SK-N-SH treated with all-trans-retinoic acid at 6 μM for 48 hours (cell line): ENCODE results near the gene VAV1.

ENCODE experiments used
- ATAC-seq: fragments of 200-7000 bp; cut with Tn5 transposase; 3 replicates; pipeline ENCODE4 v1.9.1; 2020; ENCODE audit warnings: mild to moderate bottlenecking, moderate library complexity
- ARNTL ChIP-seq: fragments of 450-650 bp; formaldehyde crosslinking; IDR thresholded peaks from 2 replicates; pipeline ENCODE4 v1.5.0; 2020; ENCODE audit warnings: low read depth, mild to moderate bottlenecking, moderate library complexity, borderline replicate concordance
- BACH2 ChIP-seq: fragments of 250-450 bp; sonication (Bioruptor Pico); IDR thresholded peaks from 2 replicates; pipeline ENCODE4 v1.9.0; 2021; ENCODE audit warnings: mild to moderate bottlenecking, borderline replicate concordance
- CREB5 ChIP-seq: fragments of 250-450 bp; sonication (Bioruptor Pico); IDR thresholded peaks from 2 replicates; pipeline ENCODE4 v1.5.1; 2020; ENCODE audit warnings: low read depth, mild to moderate bottlenecking, moderate library complexity
- CSDC2 ChIP-seq: fragments of 250-450 bp; sonication (Bioruptor Pico); IDR thresholded peaks from 2 replicates; pipeline ENCODE4 v1.5.0; 2020; ENCODE audit warnings: mild to moderate bottlenecking, moderate library complexity
- CSRNP3 ChIP-seq: fragments of 250-450 bp; sonication (Bioruptor Pico); IDR thresholded peaks from 2 replicates; pipeline ENCODE4 v1.5.1; 2021; ENCODE audit warnings: mild to moderate bottlenecking, moderate library complexity
- ESRRG ChIP-seq: fragments of 250-450 bp; sonication (Bioruptor Pico); IDR thresholded peaks from 2 replicates; pipeline ENCODE4 v1.6.1; 2021; ENCODE audit warnings: mild to moderate bottlenecking
- GLIS3 ChIP-seq: fragments of 250-450 bp; sonication (Bioruptor Pico); IDR thresholded peaks from 2 replicates; pipeline ENCODE4 v1.5.0; 2020; ENCODE audit warnings: mild to moderate bottlenecking, moderate library complexity
- ISL1 ChIP-seq: fragments of 250-450 bp; sonication (Bioruptor Pico); IDR thresholded peaks from 2 replicates; pipeline ENCODE4 v2.1.2; 2022; ENCODE audit warnings: mild to moderate bottlenecking, moderate library complexity
- PATZ1 ChIP-seq: fragments of 250-450 bp; sonication (Bioruptor Pico); IDR thresholded peaks from 2 replicates; pipeline ENCODE4 v1.8.0; 2020; ENCODE audit warnings: mild to moderate bottlenecking, moderate library complexity, borderline replicate concordance
- POU6F1 ChIP-seq: fragments of 250-450 bp; sonication (Bioruptor Pico); IDR thresholded peaks from 2 replicates; pipeline ENCODE4 v1.8.0; 2021; ENCODE audit warnings: low read depth, mild to moderate bottlenecking, moderate library complexity, borderline replicate concordance
- PPARA ChIP-seq: fragments of 250-450 bp; sonication (Bioruptor Pico); IDR thresholded peaks from 2 replicates; pipeline ENCODE4 v1.5.0; 2020; ENCODE audit warnings: mild to moderate bottlenecking, borderline replicate concordance
- SNAI2 ChIP-seq: fragments of 250-450 bp; sonication (Bioruptor Pico); IDR thresholded peaks from 2 replicates; pipeline ENCODE4 v1.5.0; 2020; ENCODE audit warnings: mild to moderate bottlenecking, moderate library complexity
- TCF4 ChIP-seq: fragments of 250-450 bp; sonication (Bioruptor Pico); IDR thresholded peaks from 2 replicates; pipeline ENCODE4 v1.8.0; 2021; ENCODE audit warnings: mild to moderate bottlenecking, moderate library complexity, borderline replicate concordance
- TOX ChIP-seq: fragments of 250-450 bp; sonication (Bioruptor Pico); IDR thresholded peaks from 2 replicates; pipeline ENCODE4 v1.8.0; 2021; ENCODE audit warnings: mild to moderate bottlenecking, moderate library complexity, borderline replicate concordance
- TSHZ2 ChIP-seq: fragments of 250-450 bp; sonication (Bioruptor Pico); IDR thresholded peaks from 2 replicates; pipeline ENCODE4 v1.5.0; 2020; ENCODE audit warnings: mild to moderate bottlenecking, moderate library complexity
- ZFP3 ChIP-seq: fragments of 250-450 bp; sonication (Bioruptor Pico); IDR thresholded peaks from 2 replicates; pipeline ENCODE4 v1.5.0; 2020; ENCODE audit warnings: mild to moderate bottlenecking, moderate library complexity
- ZFP30 ChIP-seq: fragments of 450-650 bp; formaldehyde crosslinking; IDR thresholded peaks from 2 replicates; pipeline ENCODE4 v1.5.0; 2022; ENCODE audit warnings: mild to moderate bottlenecking, moderate library complexity
- ZNF70 ChIP-seq: fragments of 450-650 bp; formaldehyde crosslinking; IDR thresholded peaks from 2 replicates; pipeline ENCODE4 v1.5.0; 2020; ENCODE audit warnings: mild to moderate bottlenecking, moderate library complexity
- ZNF8 ChIP-seq: fragments of 450-650 bp; formaldehyde crosslinking; IDR thresholded peaks from 2 replicates; pipeline ENCODE4 v1.5.0; 2020; ENCODE audit warnings: mild to moderate bottlenecking, moderate library complexity

VAV1 gene

GRCh38 chr19:6778386-6778785 lies 5.9 kb downstream of the VAV1 start:
- no peak for ATAC-seq
- TF ChIP-seq ISL1 (CRISPR knock-in tag) (no peak), CREB5 (CRISPR knock-in tag) (no peak), ARNTL (CRISPR knock-in tag) (no peak), CSDC2 (no peak), TCF4 (no peak), PATZ1 (CRISPR knock-in tag) (no peak), ZFP3 (CRISPR knock-in tag) (no peak), ZNF8 (CRISPR knock-in tag) (no peak), POU6F1 (CRISPR knock-in tag) (no peak), BACH2 (CRISPR knock-in tag) (no peak), TSHZ2 (no peak), ZFP30 (CRISPR knock-in tag) (no peak), PPARA (CRISPR knock-in tag) (no peak), GLIS3 (CRISPR knock-in tag) (no peak), CSRNP3 (no peak)

GRCh38 chr19:6779206-6779605 lies 6.7 kb downstream of the VAV1 start:
- no peak for ATAC-seq

More at GRCh38 chr19:6779206-6779605, 6.7 kb downstream of the VAV1 start:
- no peak for TF ChIP-seq SNAI2 (CRISPR knock-in tag)
- TF ChIP-seq TSHZ2 = no peak
- no peak for TF ChIP-seq ZNF70
- TF ChIP-seq TCF4 = no peak
- no peak for TF ChIP-seq ZNF8 (CRISPR knock-in tag)
- no peak for TF ChIP-seq CREB5 (CRISPR knock-in tag)
- no peak for TF ChIP-seq POU6F1 (CRISPR knock-in tag)
- no peak for TF ChIP-seq ZFP3 (CRISPR knock-in tag)
- TF ChIP-seq PATZ1 (CRISPR knock-in tag) = no peak
- TF ChIP-seq ESRRG (CRISPR knock-in tag) = no peak
- no peak for TF ChIP-seq TOX (CRISPR knock-in tag)
- no peak for TF ChIP-seq GLIS3 (CRISPR knock-in tag)
- TF ChIP-seq PPARA (CRISPR knock-in tag) = no peak
- no peak for TF ChIP-seq ISL1 (CRISPR knock-in tag)
- TF ChIP-seq ZFP30 (CRISPR knock-in tag) = no peak
- no peak for TF ChIP-seq ARNTL (CRISPR knock-in tag)
